ENCODE data around the gene DIPK1A.

GRCh38 chr1:92842082-92843045, 118.9 kb downstream of the DIPK1A start:
- TF ChIP-seq CTCF (IDR thresholded peaks at IDR 0.05) (no peak), POLR2A (IDR thresholded peaks at IDR 0.05) (no peak)

Data from esophagus squamous epithelium (tissue), 4 donors.